HL-60 (cell line): ENCODE results near the gene OBI1.

Source experiments
- CTCF ChIP-seq: IDR thresholded peaks from one replicate; pipeline ENCODE4 v1.5.1; 2011; ENCODE audit warnings: low read length, control low read depth, inconsistent platforms; ENCODE audit not compliant: insufficient read depth
- REST ChIP-seq: IDR thresholded peaks from 2 replicates; pipeline ENCODE4 v1.6.1; 2012; ENCODE audit warnings: low read depth; ENCODE audit not compliant: insufficient replicate concordance

DNA sequence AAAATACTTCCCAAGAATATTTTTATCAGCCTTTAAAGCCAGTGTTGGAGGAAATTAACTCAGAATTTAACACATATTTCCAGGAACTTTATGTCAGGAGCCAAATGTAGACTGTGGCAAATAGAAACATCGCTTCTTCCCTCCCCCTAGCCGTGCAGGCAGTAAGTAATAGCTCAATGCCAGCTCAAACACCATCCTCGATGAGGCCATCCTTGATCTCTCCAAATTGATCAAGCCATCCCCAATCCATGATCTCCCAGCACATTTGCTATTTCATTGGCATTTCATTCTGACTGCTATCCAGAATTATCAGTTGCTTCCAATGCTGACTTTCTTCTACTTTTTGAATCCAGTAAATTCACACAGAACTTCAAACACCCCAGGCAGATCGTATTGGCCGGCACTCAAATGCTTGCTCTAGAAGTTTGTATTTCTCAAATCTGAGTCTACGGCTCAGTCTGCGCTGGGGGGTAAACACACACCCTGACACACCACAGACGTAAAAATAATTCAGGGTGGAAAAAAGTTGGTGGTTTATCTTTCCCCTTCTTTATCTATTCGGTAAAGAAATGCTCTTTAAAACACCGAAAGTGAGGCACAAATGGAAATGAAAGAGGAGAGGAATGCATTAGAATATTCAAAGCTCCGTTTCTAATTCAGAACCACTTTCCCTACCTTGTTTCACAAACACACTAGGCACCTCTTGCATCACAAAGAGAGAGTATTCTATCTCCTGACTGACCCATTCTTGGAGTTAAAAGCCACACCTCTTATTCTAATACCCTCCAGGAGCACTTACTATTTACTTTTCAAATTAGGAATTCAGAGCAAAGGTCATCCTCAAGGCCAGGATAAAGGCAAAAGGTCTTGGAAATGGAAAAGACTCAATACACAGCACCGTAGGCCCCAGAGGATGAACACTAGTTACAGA, 991 bp downstream of the OBI1 start:
- no peak for TF ChIP-seq CTCF
- no peak for TF ChIP-seq REST
